ENCODE data around the gene HS6ST3. TPM values are rescaled to one million over a fixed set of nuclear protein-coding genes. Genes with fewer than 3 reads are reported as not detected.

HS6ST3 gene
- total and polyA plus RNA-seq, 2 experiments from 2014 or later, result 0.11 TPM; not detected in 1

- Histone ChIP-seq H3K36me3 (ENCODE audit: low read depth) (no peaks in the 10 kb centered on the region), H3K27ac (no peak overlapping the region), H3F3A (ENCODE audit: insufficient read depth) (peaks cover 21% of the 10 kb centered on the region), H3K9ac (no peak overlapping the region), H3K4me3 (no peak overlapping the region), H3K79me2 (ENCODE audit: insufficient read depth) (no peaks in the 10 kb centered on the region), H3K9me3 (ENCODE audit: low read depth) (no peaks in the 10 kb centered on the region), H3K9me2 (ENCODE audit: insufficient read depth) (no peaks in the 10 kb centered on the region), H2AFZ (no peak overlapping the region), H3K4me2 (ENCODE audit: unreplicated experiment) (no peak overlapping the region), H3K27me3 (replicated peaks; ENCODE audit: insufficient read depth) (no peaks in the 10 kb centered on the region), H4K20me1 (ENCODE audit: insufficient read depth) (no peaks in the 10 kb centered on the region), H3K4me1 (ENCODE audit: insufficient read depth) (peaks cover 9% of the 10 kb centered on the region)
- in situ Hi-C loops (cut with MboI), result no loop called here
- TF ChIP-seq EZH2phosphoT487 (IDR thresholded peaks at IDR 0.05; ENCODE audit: insufficient read depth, low read depth) (no peak), EZH2 (IDR thresholded peaks at IDR 0.05; ENCODE audit: insufficient read depth, poor library complexity, severe bottlenecking) (no peak)
- peak; percentile 18 for DNase-seq
These were observed 733.0 kb downstream of the HS6ST3 start for GRCh38 chr13:96822895-96823294.

GRCh38 chr13:96824140-96824539, 734.2 kb downstream of the HS6ST3 start:
- TF ChIP-seq EZH2phosphoT487 (IDR thresholded peaks at IDR 0.05; ENCODE audit: insufficient read depth, low read depth), result no peak
- no peak for TF ChIP-seq EZH2 (IDR thresholded peaks at IDR 0.05; ENCODE audit: insufficient read depth, poor library complexity, severe bottlenecking)
- 58 to 65% methylated on average over 10 of the region's 10 CpGs for WGBS, 2 experiments (ENCODE audit: low coverage in 1 of 2, low lambda C conversion rate in 2 of 2, missing lambda C conversion rate in 2 of 2)
- no peak overlapping the region for H3K27ac ChIP-seq
- peaks cover 21% of the 10 kb centered on the region for H3F3A ChIP-seq (ENCODE audit: insufficient read depth)
- peaks cover 9% of the 10 kb centered on the region for H3K4me1 ChIP-seq (ENCODE audit: insufficient read depth)
- in situ Hi-C loops (cut with MboI), result no loop called here
- H3K9me2 ChIP-seq (ENCODE audit: insufficient read depth), result no peaks in the 10 kb centered on the region
- H3K9ac ChIP-seq, result no peak overlapping the region
- no peaks in the 10 kb centered on the region for H3K36me3 ChIP-seq (ENCODE audit: low read depth)
- H3K4me2 ChIP-seq (ENCODE audit: unreplicated experiment), result no peak overlapping the region
- no peak overlapping the region for H2AFZ ChIP-seq
- H3K4me3 ChIP-seq, result no peak overlapping the region
- H4K20me1 ChIP-seq (ENCODE audit: insufficient read depth), result no peaks in the 10 kb centered on the region
- H3K79me2 ChIP-seq (ENCODE audit: insufficient read depth), result no peaks in the 10 kb centered on the region
- peak; percentile 12 for DNase-seq
- no peaks in the 10 kb centered on the region for H3K27me3 ChIP-seq (replicated peaks; ENCODE audit: insufficient read depth)
- H3K9me3 ChIP-seq (ENCODE audit: low read depth), result no peaks in the 10 kb centered on the region

GRCh38 chr13:96825653-96826052, 735.7 kb downstream of the HS6ST3 start:
- H3K9me3 ChIP-seq (ENCODE audit: low read depth), result no peaks in the 10 kb centered on the region

GRCh38 chr13:96834626-96835025, 744.7 kb downstream of the HS6ST3 start:
- Histone ChIP-seq H3K9ac (no peak overlapping the region), H3K4me2 (ENCODE audit: unreplicated experiment) (no peak overlapping the region), H3K27ac (no peak overlapping the region), H3K9me2 (ENCODE audit: insufficient read depth) (no peaks in the 10 kb centered on the region), H3K27me3 (replicated peaks; ENCODE audit: insufficient read depth) (no peaks in the 10 kb centered on the region), H3K9me3 (ENCODE audit: low read depth) (no peaks in the 10 kb centered on the region), H3K36me3 (ENCODE audit: low read depth) (no peaks in the 10 kb centered on the region), H3F3A (ENCODE audit: insufficient read depth) (no peaks in the 10 kb centered on the region), H4K20me1 (ENCODE audit: insufficient read depth) (no peaks in the 10 kb centered on the region), H3K4me3 (no peak overlapping the region), H3K4me1 (ENCODE audit: insufficient read depth) (no peaks in the 10 kb centered on the region), H3K79me2 (ENCODE audit: insufficient read depth) (no peaks in the 10 kb centered on the region), H2AFZ (no peak overlapping the region)
- in situ Hi-C loops (cut with MboI), result no loop called here
- no peak for DNase-seq
- TF ChIP-seq EZH2 (IDR thresholded peaks at IDR 0.05; ENCODE audit: insufficient read depth, poor library complexity, severe bottlenecking) (no peak), EZH2phosphoT487 (IDR thresholded peaks at IDR 0.05; ENCODE audit: insufficient read depth, low read depth) (no peak)
- WGBS, 2 experiments (ENCODE audit: low coverage in 1 of 2, low lambda C conversion rate in 2 of 2, missing lambda C conversion rate in 2 of 2), result 51 to 54% methylated on average over 4 of the region's 4 CpGs

More at GRCh38 chr13:96825653-96826052, 735.7 kb downstream of the HS6ST3 start:
- H3K4me3 ChIP-seq, result no peak overlapping the region
- no peaks in the 10 kb centered on the region for H3K9me2 ChIP-seq (ENCODE audit: insufficient read depth)
- in situ Hi-C loops (cut with MboI), result no loop called here
- peaks cover 9% of the 10 kb centered on the region for H3K4me1 ChIP-seq (ENCODE audit: insufficient read depth)
- no peaks in the 10 kb centered on the region for H4K20me1 ChIP-seq (ENCODE audit: insufficient read depth)
- H3K4me2 ChIP-seq (ENCODE audit: unreplicated experiment), result no peak overlapping the region
- no peaks in the 10 kb centered on the region for H3K36me3 ChIP-seq (ENCODE audit: low read depth)
- H3F3A ChIP-seq (ENCODE audit: insufficient read depth), result peaks cover 20% of the 10 kb centered on the region
- no peaks in the 10 kb centered on the region for H3K79me2 ChIP-seq (ENCODE audit: insufficient read depth)
- 77 to 80% methylated on average over 3 of the region's 3 CpGs for WGBS, 2 experiments (ENCODE audit: low coverage in 1 of 2, low lambda C conversion rate in 2 of 2, missing lambda C conversion rate in 2 of 2)
- DNase-seq, result no peak
- H3K27ac ChIP-seq, result no peak overlapping the region
- H3K9ac ChIP-seq, result no peak overlapping the region
- TF ChIP-seq EZH2 (IDR thresholded peaks at IDR 0.05; ENCODE audit: insufficient read depth, poor library complexity, severe bottlenecking) (no peak), EZH2phosphoT487 (IDR thresholded peaks at IDR 0.05; ENCODE audit: insufficient read depth, low read depth) (no peak)
- H3K27me3 ChIP-seq (replicated peaks; ENCODE audit: insufficient read depth), result no peaks in the 10 kb centered on the region
- H2AFZ ChIP-seq, result no peak overlapping the region

GRCh38 chr13:96835546-96835945, 745.6 kb downstream of the HS6ST3 start:
- no peak for DNase-seq
- no peaks in the 10 kb centered on the region for H3K36me3 ChIP-seq (ENCODE audit: low read depth)
- no peaks in the 10 kb centered on the region for H3K4me1 ChIP-seq (ENCODE audit: insufficient read depth)
- H3K79me2 ChIP-seq (ENCODE audit: insufficient read depth), result no peaks in the 10 kb centered on the region
- H3K4me3 ChIP-seq, result no peak overlapping the region
- no peak overlapping the region for H2AFZ ChIP-seq
- no peaks in the 10 kb centered on the region for H3K9me2 ChIP-seq (ENCODE audit: insufficient read depth)
- 12 to 13% methylated on average over 4 of the region's 4 CpGs for WGBS, 2 experiments (ENCODE audit: low coverage in 1 of 2, low lambda C conversion rate in 2 of 2, missing lambda C conversion rate in 2 of 2)
- no peak overlapping the region for H3K4me2 ChIP-seq (ENCODE audit: unreplicated experiment)
- no peaks in the 10 kb centered on the region for H3K9me3 ChIP-seq (ENCODE audit: low read depth)
- no peaks in the 10 kb centered on the region for H3F3A ChIP-seq (ENCODE audit: insufficient read depth)
- H3K9ac ChIP-seq, result no peak overlapping the region
- in situ Hi-C loops (cut with MboI), result no loop called here
- TF ChIP-seq EZH2 (IDR thresholded peaks at IDR 0.05; ENCODE audit: insufficient read depth, poor library complexity, severe bottlenecking), result no peak
- TF ChIP-seq EZH2phosphoT487 (IDR thresholded peaks at IDR 0.05; ENCODE audit: insufficient read depth, low read depth), result no peak
- no peaks in the 10 kb centered on the region for H4K20me1 ChIP-seq (ENCODE audit: insufficient read depth)
- H3K27ac ChIP-seq, result no peak overlapping the region
- no peaks in the 10 kb centered on the region for H3K27me3 ChIP-seq (replicated peaks; ENCODE audit: insufficient read depth)

Measured in GM23248 (cell line).